Keratinocyte (primary cell): Measurements from ENCODE around the gene FXN. TPM values are rescaled to one million over a fixed set of nuclear protein-coding genes. Genes with fewer than 3 reads are reported as not detected.

ENCODE experiments used
- DNase-seq: peaks from one replicate; pipeline ENCODE4 v3.0.0-alpha.2; 2011; ENCODE audit warnings: low read depth, missing footprints, low spot score
- FAIRE-seq: peaks from 2 replicates; lab custom pipeline; 2011; peaks lifted over from hg19 to GRCh38; lab: Jason Lieb, UNC
- H2AFZ ChIP-seq: 2 replicates; pipeline ENCODE4 v1.6.0; 2012; ENCODE audit warnings: low read length, control low read depth, inconsistent platforms; ENCODE audit not compliant: control insufficient read depth
- H3K27ac ChIP-seq: 2 replicates; pipeline ENCODE4 v1.5.1; 2011; ENCODE audit warnings: low read length; ENCODE audit not compliant: control insufficient read depth, insufficient read depth
- H3K27me3 ChIP-seq: 3 replicates; pipeline ENCODE4 v1.6.0; 2011; ENCODE audit warnings: low read length; ENCODE audit not compliant: control insufficient read depth, insufficient read depth; ENCODE audit errors: extremely low read depth
- H3K36me3 ChIP-seq, 2 experiments: 2 replicates in 1 of 2; 3 replicates in 1 of 2; pipeline ENCODE4 v1.5.1; 2011; ENCODE audit warnings: low read length in 2 of 2, mild to moderate bottlenecking in 1 of 2; ENCODE audit not compliant: control insufficient read depth in 2 of 2, insufficient read depth in 2 of 2; ENCODE audit errors: extremely low read depth in 1 of 2
- H3K4me1 ChIP-seq: 3 replicates; pipeline ENCODE4 v1.5.1; 2011; ENCODE audit warnings: low read length; ENCODE audit not compliant: control insufficient read depth, insufficient read depth; ENCODE audit errors: extremely low read depth
- H3K4me2 ChIP-seq: 3 replicates; pipeline ENCODE4 v1.6.0; 2011; ENCODE audit warnings: low read depth, low read length; ENCODE audit not compliant: control insufficient read depth, insufficient read depth; ENCODE audit errors: extremely low read depth
- H3K4me3 ChIP-seq, 3 experiments: fragments of 200-600 bp in 1 of 3; sonication (generic) in 1 of 3; 2 replicates in 2 of 3; 3 replicates in 1 of 3; pipeline ENCODE4 v1.5.1; 2011 to 2016; ENCODE audit warnings: low read length in 3 of 3, mild to moderate bottlenecking in 3 of 3, control low read depth in 2 of 3, inconsistent platforms in 1 of 3, low read depth in 1 of 3, mixed read lengths in 1 of 3, mixed run types in 1 of 3, moderate library complexity in 1 of 3; ENCODE audit not compliant: control insufficient read depth in 2 of 3, insufficient read depth in 2 of 3; ENCODE audit errors: extremely low read depth in 1 of 3
- H3K79me2 ChIP-seq: 2 replicates; pipeline ENCODE4 v1.6.0; 2012; ENCODE audit warnings: low read length; ENCODE audit not compliant: control insufficient read depth, insufficient read depth
- H3K9ac ChIP-seq: 3 replicates; pipeline ENCODE4 v1.6.0; 2011; ENCODE audit warnings: low read length; ENCODE audit not compliant: control insufficient read depth, insufficient read depth; ENCODE audit errors: extremely low read depth
- H3K9me1 ChIP-seq: 3 replicates; pipeline ENCODE4 v1.6.0; 2011; ENCODE audit warnings: low read length; ENCODE audit not compliant: control insufficient read depth, insufficient read depth; ENCODE audit errors: extremely low read depth
- H3K9me3 ChIP-seq: 2 replicates; pipeline ENCODE4 v1.5.1; 2012; ENCODE audit warnings: low read depth, low read length; ENCODE audit not compliant: control insufficient read depth
- H4K20me1 ChIP-seq: 3 replicates; pipeline ENCODE4 v1.6.0; 2011; ENCODE audit warnings: low read length; ENCODE audit not compliant: control insufficient read depth, insufficient read depth; ENCODE audit errors: extremely low read depth
- CTCF ChIP-seq, 3 experiments: IDR thresholded peaks in 1 of 3; conservative IDR thresholded peaks in 1 of 3; optimal IDR thresholded peaks in 1 of 3; 2 replicates in 2 of 3; 3 replicates in 1 of 3; pipeline versions ENCODE3 to v1.5.1; 2011; ENCODE audit warnings: low read length in 3 of 3, mild to moderate bottlenecking in 3 of 3, moderate library complexity in 2 of 3, control low read depth in 1 of 3, inconsistent platforms in 1 of 3; ENCODE audit not compliant: insufficient read depth in 2 of 3; ENCODE audit errors: extremely low read depth in 1 of 3
- EZH2 ChIP-seq: IDR thresholded peaks from one replicate; pipeline ENCODE4 v1.6.1; 2012; ENCODE audit warnings: inconsistent platforms, mild to moderate bottlenecking, low read length, moderate library complexity
- dilution Hi-C: fragments of 300-500 bp; cut with MboI; formaldehyde crosslinking; loops from one replicate; pipeline ENCODE4 v1.7.0; 2020; ENCODE audit warnings: low sequenced_read_pairs; ENCODE audit not compliant: extremely low pct_ligation_motif_present
- polyA plus RNA-seq, 5 experiments: library from polyadenylated mRNA; depleted of rRNA in 3 of 5; stranded (reverse) in 3 of 5; stranded (forward) in 1 of 5; unstranded in 1 of 5; fragments of >200 nt; gene quantifications; 1 replicate in 1 of 5; 2 replicates in 3 of 5; 3 replicates in 1 of 5; pipeline versions ENCODE4 v1.2.1 to v1.2.3, GENCODE V29; 2011 to 2012; ENCODE audit warnings: missing spikeins in 2 of 5, low read depth in 1 of 5, low replicate concordance in 1 of 5

Gene FXN
- polyA plus RNA-seq, 1 donor (not counting 4 experiments of a cell fraction or from before 2014, with no cell fraction given) = 24.3 TPM

- Histone ChIP-seq H3K9me3 (no peaks in the 10 kb centered on the region), H3K4me2 (no peak overlapping the region), H3K36me3 (no peaks in the 10 kb centered on the region), H3K4me1 (peaks cover 21% of the 10 kb centered on the region), H3K9me1 (no peaks in the 10 kb centered on the region), H3K9ac (no peak overlapping the region), H3K79me2 (no peaks in the 10 kb centered on the region), H2AFZ (no peak overlapping the region), H4K20me1 (no peaks in the 10 kb centered on the region), H3K4me3 (no peak overlapping the region), H3K27ac (no peak overlapping the region), H3K27me3 (no peaks in the 10 kb centered on the region)
- TF ChIP-seq CTCF (optimal IDR thresholded peaks at IDR 0.05 in 1 of 3, IDR thresholded peaks at IDR 0.05 in 1 of 3, conservative IDR thresholded peaks at IDR 0.05 in 1 of 3; ENCODE audit: extremely low read depth in 1 of 3, insufficient read depth in 2 of 3, low read length in 3 of 3) = no peak
- TF ChIP-seq EZH2 = no peak
- FAIRE-seq (no peak), DNase-seq (no peak)
- dilution Hi-C loops = no loop called here
These were observed 109.7 kb downstream of the FXN start for GRCh38 chr9:69145144-69145715.

DNA sequence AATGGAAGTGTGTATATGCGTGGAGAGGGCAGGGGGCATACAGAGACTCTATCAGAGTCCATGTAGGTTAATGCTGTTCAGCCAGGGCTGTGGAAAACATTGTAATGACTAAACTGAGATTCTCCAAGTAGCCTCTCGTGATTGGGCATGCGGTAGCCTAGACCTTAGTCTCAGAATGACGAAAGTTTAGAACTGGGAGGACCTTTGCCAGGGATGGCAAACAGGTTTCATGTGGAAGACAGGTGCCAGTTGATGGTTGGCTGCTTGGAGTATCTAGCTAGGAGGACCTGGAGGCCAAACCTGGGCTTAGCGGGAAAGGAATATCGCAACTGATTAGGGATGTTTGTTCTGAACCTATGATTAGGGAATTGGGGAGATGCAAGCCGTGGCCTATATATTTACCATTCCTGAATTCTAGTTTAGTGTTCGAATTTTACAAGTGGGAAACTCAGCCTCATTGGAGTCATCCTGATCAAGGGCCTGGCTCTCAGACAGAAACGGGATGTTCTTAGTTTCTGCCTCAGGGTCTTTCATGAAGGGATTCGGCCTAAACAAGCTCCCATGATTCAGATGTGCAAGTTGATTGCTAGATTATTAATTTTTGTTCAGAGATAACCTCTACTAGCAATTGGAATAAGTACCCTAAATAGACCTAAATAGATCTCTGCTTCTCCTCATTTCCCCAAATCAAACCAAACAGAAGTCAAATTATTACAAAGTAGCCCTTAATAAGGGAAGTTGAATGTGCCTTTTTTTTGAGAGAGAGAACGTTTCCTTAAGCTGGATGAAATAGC lies 111.7 kb downstream of the FXN start:
- H3K79me2 ChIP-seq = no peaks in the 10 kb centered on the region
- FAIRE-seq = peak; percentile 36
- TF ChIP-seq CTCF (optimal IDR thresholded peaks at IDR 0.05 in 1 of 3, IDR thresholded peaks at IDR 0.05 in 1 of 3, conservative IDR thresholded peaks at IDR 0.05 in 1 of 3; ENCODE audit: extremely low read depth in 1 of 3, insufficient read depth in 2 of 3, low read length in 3 of 3) (no peak), EZH2 (no peak)

More for the DNA sequence above, 111.7 kb downstream of the FXN start:
- H3K36me3 ChIP-seq = peaks cover 0 to under 1% of the 10 kb centered on the region in 2 experiments
- dilution Hi-C loops = no loop called here
- no peaks in the 10 kb centered on the region for H3K9me3 ChIP-seq
- no peak overlapping the region for H3K4me3 ChIP-seq
- no peaks in the 10 kb centered on the region for H4K20me1 ChIP-seq
- peak overlapping the region; percentile 18 for H3K4me2 ChIP-seq
- peaks cover 21% of the 10 kb centered on the region for H3K4me1 ChIP-seq
- no peak overlapping the region for H3K9ac ChIP-seq
- no peak for DNase-seq
- no peaks in the 10 kb centered on the region for H3K27me3 ChIP-seq
- peak overlapping the region; percentile 8 for H2AFZ ChIP-seq
- H3K27ac ChIP-seq = no peak overlapping the region
- H3K9me1 ChIP-seq = no peaks in the 10 kb centered on the region
